Activated CD8-positive, alpha-beta T cell treated with anti-CD3 and anti-CD28 coated beads for 36 hours (primary cell): ENCODE results near the gene PIP5K1B. TPM values are rescaled to one million over a fixed set of nuclear protein-coding genes. Genes with fewer than 3 reads are reported as not detected.

Experiments
- ATAC-seq: fragments of 200-7000 bp; cut with Tn5 transposase; one replicate; pipeline ENCODE4 v1.10.0; 2021; ENCODE audit warnings: mild to moderate bottlenecking, moderate library complexity
- CTCF ChIA-PET: fragments of 350-600 bp; sonication (Branson Sonifier 250); formaldehyde crosslinking; loops from one replicate; lab custom pipeline; 2021; ENCODE audit warnings: antibody characterized with exemption; lab: Charles Lee
- POLR2A ChIA-PET: fragments of 350-600 bp; sonication (Branson Sonifier 250); formaldehyde crosslinking; loops from one replicate; lab custom pipeline; 2021; ENCODE audit warnings: antibody characterized with exemption; lab: Charles Lee
- DNase-seq: peaks from one replicate; pipeline ENCODE4 v3.0.0-alpha.2; 2020
- H3K27ac Mint-ChIP-seq: one replicate; pipeline ENCODE4 v1.8.0; 2021; ENCODE audit warnings: mild to moderate bottlenecking, mixed read lengths
- H3K27me3 Mint-ChIP-seq: one replicate; pipeline ENCODE4 v1.8.0; 2021; ENCODE audit warnings: mixed read lengths
- H3K36me3 Mint-ChIP-seq: one replicate; pipeline ENCODE4 v1.8.0; 2021; ENCODE audit warnings: low read depth, mixed read lengths
- H3K4me1 Mint-ChIP-seq: one replicate; pipeline ENCODE4 v1.8.0; 2021; ENCODE audit warnings: low read depth, mixed read lengths
- H3K4me3 Mint-ChIP-seq: one replicate; pipeline ENCODE4 v1.8.0; 2021; ENCODE audit warnings: mild to moderate bottlenecking, moderate library complexity, mixed read lengths
- H3K9me3 Mint-ChIP-seq: one replicate; pipeline ENCODE4 v1.8.0; 2021; ENCODE audit warnings: mixed read lengths
- intact Hi-C: fragments of 100-400 bp; cut with micrococcal nuclease; formaldehyde crosslinking; loops from one replicate; pipeline ENCODE4 v1.10.0; 2022
- total RNA-seq, 2 experiments: library from RNA; stranded (reverse); gene quantifications; one replicate each; pipeline ENCODE4 v1.2.3, GENCODE V29; 2021
- TF ChIP-seq, protein P1 (sequence below): fragments of 200-600 bp; IDR thresholded peaks from one replicate; pipeline ENCODE4 v1.8.0; 2022; ENCODE audit warnings: antibody characterized with exemption, mild to moderate bottlenecking

The PIP5K1B gene
- total RNA-seq, 2 experiments from 2014 or later: 0.43 to 0.98 TPM

DNA sequence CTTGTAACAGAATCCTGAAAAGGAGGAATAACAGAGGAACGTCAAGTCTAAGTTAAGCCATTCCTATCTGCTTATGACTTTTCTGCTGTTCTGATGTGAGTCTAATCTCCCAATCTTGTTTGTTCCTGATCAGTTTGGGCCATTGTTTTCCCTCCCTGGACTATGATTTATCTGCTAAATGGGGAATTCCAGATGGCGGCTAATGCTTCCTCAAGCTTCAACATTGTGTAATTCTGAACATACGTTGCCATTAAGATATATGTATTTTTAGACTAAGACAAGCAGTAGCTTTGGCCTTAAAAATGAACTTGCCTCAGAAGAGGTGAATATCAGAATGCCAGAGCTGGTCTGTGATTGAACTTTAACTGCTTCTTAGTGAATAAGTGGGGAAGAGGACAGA is 166.2 kb downstream of the PIP5K1B start:
- DNase-seq: no peak
- no peaks in the 10 kb centered on the region for H3K4me1 Mint-ChIP-seq
- no peaks in the 10 kb centered on the region for H3K36me3 Mint-ChIP-seq
- no peak overlapping the region for H3K27ac Mint-ChIP-seq
- no peaks in the 10 kb centered on the region for H3K9me3 Mint-ChIP-seq
- no peak for ATAC-seq
- intact Hi-C loops: no loop called here
- TF ChIP-seq, protein P1, sequence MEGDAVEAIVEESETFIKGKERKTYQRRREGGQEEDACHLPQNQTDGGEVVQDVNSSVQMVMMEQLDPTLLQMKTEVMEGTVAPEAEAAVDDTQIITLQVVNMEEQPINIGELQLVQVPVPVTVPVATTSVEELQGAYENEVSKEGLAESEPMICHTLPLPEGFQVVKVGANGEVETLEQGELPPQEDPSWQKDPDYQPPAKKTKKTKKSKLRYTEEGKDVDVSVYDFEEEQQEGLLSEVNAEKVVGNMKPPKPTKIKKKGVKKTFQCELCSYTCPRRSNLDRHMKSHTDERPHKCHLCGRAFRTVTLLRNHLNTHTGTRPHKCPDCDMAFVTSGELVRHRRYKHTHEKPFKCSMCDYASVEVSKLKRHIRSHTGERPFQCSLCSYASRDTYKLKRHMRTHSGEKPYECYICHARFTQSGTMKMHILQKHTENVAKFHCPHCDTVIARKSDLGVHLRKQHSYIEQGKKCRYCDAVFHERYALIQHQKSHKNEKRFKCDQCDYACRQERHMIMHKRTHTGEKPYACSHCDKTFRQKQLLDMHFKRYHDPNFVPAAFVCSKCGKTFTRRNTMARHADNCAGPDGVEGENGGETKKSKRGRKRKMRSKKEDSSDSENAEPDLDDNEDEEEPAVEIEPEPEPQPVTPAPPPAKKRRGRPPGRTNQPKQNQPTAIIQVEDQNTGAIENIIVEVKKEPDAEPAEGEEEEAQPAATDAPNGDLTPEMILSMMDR: no peak
- ChIA-PET CTCF (interaction anchor here (0.7 to 1.1 kb wide), 2 partner anchors 57 to 91 kb away, joined by 3 read pairs; a partner anchor contains a TSS), POLR2A (no interaction called here)
- H3K27me3 Mint-ChIP-seq: peaks cover 4% of the 10 kb centered on the region
- H3K4me3 Mint-ChIP-seq: no peak overlapping the region

DNA sequence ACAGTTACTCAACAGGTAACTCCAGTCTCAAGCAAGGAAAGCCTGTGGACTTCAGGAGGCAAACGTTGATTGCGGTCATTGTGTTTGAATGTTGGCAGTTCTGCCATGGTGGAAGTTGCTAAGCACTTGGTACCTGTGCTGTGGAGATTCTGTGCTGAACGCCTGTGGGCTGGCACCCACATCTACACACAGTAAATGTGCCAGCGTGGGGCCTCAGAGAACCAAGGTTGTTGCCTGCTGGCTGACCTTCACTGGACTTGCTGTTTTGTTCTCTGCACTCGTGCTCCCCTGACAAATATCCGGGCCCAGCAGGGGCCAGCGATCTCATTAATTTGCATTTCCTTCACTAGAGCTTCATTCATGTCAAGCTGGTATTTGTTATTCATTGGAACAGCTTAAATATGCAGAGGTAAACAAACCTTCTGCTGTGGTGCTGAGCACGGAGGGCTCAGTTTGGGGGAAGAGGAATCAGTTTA is 167.0 kb downstream of the PIP5K1B start:
- Mint-ChIP-seq H3K4me3 (no peak overlapping the region), H3K27ac (no peak overlapping the region), H3K9me3 (no peaks in the 10 kb centered on the region), H3K27me3 (peaks cover 4% of the 10 kb centered on the region), H3K36me3 (no peaks in the 10 kb centered on the region), H3K4me1 (no peaks in the 10 kb centered on the region)
- intact Hi-C loops: no loop called here
- DNase-seq (no peak), ATAC-seq (no peak)
- TF ChIP-seq, protein P1: no peak
- ChIA-PET POLR2A (no interaction called here), CTCF (interaction anchor here (0.7 to 1.1 kb wide), 2 partner anchors 58 to 92 kb away, joined by 3 read pairs; a partner anchor contains a TSS)

GRCh38 chr9:68873179-68873578 is 168.1 kb downstream of the PIP5K1B start:
- Mint-ChIP-seq H3K9me3 (no peaks in the 10 kb centered on the region), H3K4me3 (no peak overlapping the region), H3K36me3 (no peaks in the 10 kb centered on the region), H3K4me1 (no peaks in the 10 kb centered on the region), H3K27ac (no peak overlapping the region), H3K27me3 (peaks cover 6% of the 10 kb centered on the region)
- TF ChIP-seq, protein P1: no peak
- intact Hi-C loops: no loop called here
- DNase-seq: no peak
- no peak for ATAC-seq
- CTCF ChIA-PET: no interaction called here
- POLR2A ChIA-PET: no interaction called here

GRCh38 chr9:68876273-68876672 is 171.2 kb downstream of the PIP5K1B start:
- intact Hi-C loops: no loop called here
- ChIA-PET CTCF (no interaction called here), POLR2A (no interaction called here)
- Mint-ChIP-seq H3K4me1 (no peaks in the 10 kb centered on the region), H3K27ac (no peak overlapping the region), H3K36me3 (no peaks in the 10 kb centered on the region), H3K27me3 (peaks cover 10% of the 10 kb centered on the region), H3K4me3 (no peak overlapping the region), H3K9me3 (no peaks in the 10 kb centered on the region)
- TF ChIP-seq, protein P1: no peak
- ATAC-seq: no peak
- no peak for DNase-seq

DNA sequence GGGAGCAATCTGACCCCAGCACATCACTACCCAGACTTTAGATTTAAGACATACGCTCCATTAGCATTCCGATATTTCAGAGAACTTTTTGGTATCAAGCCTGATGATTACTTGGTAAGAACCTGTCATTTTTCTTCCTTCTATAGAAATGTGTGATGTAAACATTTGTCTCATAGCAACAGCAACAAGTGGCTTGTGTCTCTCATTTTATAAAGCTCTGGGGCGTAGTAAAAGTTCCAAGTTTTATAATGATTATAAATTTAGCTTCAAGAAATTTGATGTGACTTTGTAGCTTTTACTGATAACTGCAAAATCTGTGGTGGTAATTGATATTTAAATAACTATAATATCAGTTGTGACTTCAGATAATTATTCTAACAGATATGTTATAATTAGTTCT is 171.6 kb downstream of the PIP5K1B start:
- Mint-ChIP-seq H3K4me1 (no peaks in the 10 kb centered on the region), H3K9me3 (no peaks in the 10 kb centered on the region), H3K27me3 (peaks cover 10% of the 10 kb centered on the region), H3K4me3 (no peak overlapping the region), H3K27ac (no peak overlapping the region), H3K36me3 (no peaks in the 10 kb centered on the region)
- intact Hi-C loops: no loop called here
- ChIA-PET CTCF (no interaction called here), POLR2A (no interaction called here)
- TF ChIP-seq, protein P1: no peak
- ATAC-seq (no peak), DNase-seq (no peak)
